Activated CD4-positive, alpha-beta T cell treated with anti-CD3 and anti-CD28 coated beads for 36 hours (primary cell): Measurements from ENCODE around the gene FAHD1. TPM values are rescaled to one million over a fixed set of nuclear protein-coding genes. Genes with fewer than 3 reads are reported as not detected.
"Not testable (repeated sequence)": the region's sequence is repeated elsewhere in the genome, so short reads cannot be mapped to it uniquely, and the experiment has no call there.

Source experiments
- ATAC-seq: fragments of 200-7000 bp; cut with Tn5 transposase; one replicate; pipeline ENCODE4 v1.10.0; 2021; ENCODE audit warnings: mild to moderate bottlenecking, moderate library complexity
- CTCF ChIA-PET: fragments of 350-600 bp; sonication (Branson Sonifier 250); formaldehyde crosslinking; loops from one replicate; lab custom pipeline; 2021; ENCODE audit warnings: antibody characterized with exemption; lab: Charles Lee
- POLR2A ChIA-PET: fragments of 350-600 bp; sonication (Branson Sonifier 250); formaldehyde crosslinking; loops from one replicate; lab custom pipeline; 2021; ENCODE audit warnings: antibody characterized with exemption, inconsistent platforms; lab: Charles Lee
- DNase-seq: peaks from one replicate; pipeline ENCODE4 v3.0.0-alpha.2; 2020
- H3K27ac Mint-ChIP-seq: one replicate; pipeline ENCODE4 v1.8.0; 2021; ENCODE audit warnings: mixed read lengths
- H3K27me3 Mint-ChIP-seq: one replicate; pipeline ENCODE4 v1.8.0; 2021; ENCODE audit warnings: mixed read lengths
- H3K36me3 Mint-ChIP-seq: one replicate; pipeline ENCODE4 v1.8.0; 2021; ENCODE audit warnings: low read depth, mixed read lengths
- H3K4me1 Mint-ChIP-seq: one replicate; pipeline ENCODE4 v1.8.0; 2021; ENCODE audit warnings: mixed read lengths
- H3K4me3 Mint-ChIP-seq: one replicate; pipeline ENCODE4 v1.8.0; 2021; ENCODE audit warnings: mild to moderate bottlenecking, moderate library complexity, mixed read lengths
- H3K9me3 Mint-ChIP-seq: one replicate; pipeline ENCODE4 v1.8.0; 2021; ENCODE audit warnings: low read depth, mixed read lengths
- intact Hi-C, 2 experiments: fragments of 100-400 bp; cut with DNase I in 1 of 2; cut with micrococcal nuclease in 1 of 2; formaldehyde crosslinking; loops; one replicate each; pipeline versions ENCODE4 v1.14.2 to v1.15.1; 2022 to 2024; cut with DNase I, micrococcal nuclease
- total RNA-seq, 2 experiments: library from RNA; stranded (reverse); gene quantifications; one replicate each; pipeline ENCODE4 v1.2.3, GENCODE V29; 2021

Gene FAHD1
- total RNA-seq, 2 experiments from 2014 or later: 11.6 to 11.9 TPM

- H3K27ac Mint-ChIP-seq: no peak overlapping the region
- CTCF ChIA-PET: no interaction called here
- DNase-seq (no peak), ATAC-seq (no peak)
- POLR2A ChIA-PET: interaction anchor here (0.6 kb wide), 1 partner anchor 296 kb away, joined by 3 read pairs; the partner anchor contains the start of gene TRAF7
- intact Hi-C loops: loop anchor here (5.0 to 10.0 kb wide), 2 partner anchors 283 to 285 kb away; partner anchors contain the start of gene RAB26 (in 1 of the 2)
- peaks cover 25% of the 10 kb centered on the region for H3K27me3 Mint-ChIP-seq
- no peak overlapping the region for H3K4me3 Mint-ChIP-seq
- no peaks in the 10 kb centered on the region for H3K9me3 Mint-ChIP-seq
- H3K4me1 Mint-ChIP-seq: peaks cover 21% of the 10 kb centered on the region
- H3K36me3 Mint-ChIP-seq: no peaks in the 10 kb centered on the region
These were observed 32.6 kb downstream of the FAHD1 start for GRCh38 chr16:1859650-1860049.

GRCh38 chr16:1861730-1862129, 34.7 kb downstream of the FAHD1 start:
- intact Hi-C loops: loop anchor here (5.0 to 10.0 kb wide), 2 partner anchors 281 to 283 kb away; partner anchors contain the start of gene RAB26 (in 1 of the 2)
- POLR2A ChIA-PET: no interaction called here
- CTCF ChIA-PET: interaction anchor here (0.5 to 2.2 kb wide), 4 partner anchors 12 to 46 kb away, joined by 3 to 6 read pairs (median 4); no protein-coding TSS in a partner anchor

GRCh38 chr16:1862394-1862793, 35.4 kb downstream of the FAHD1 start:
- ChIA-PET CTCF (interaction anchor here (0.6 to 2.2 kb wide), 6 partner anchors 13 to 150 kb away, joined by 3 to 6 read pairs (median 4); no protein-coding TSS in a partner anchor), POLR2A (no interaction called here)
- Mint-ChIP-seq H3K4me3 (no peak overlapping the region), H3K27ac (no peak overlapping the region), H3K9me3 (no peaks in the 10 kb centered on the region), H3K4me1 (no peaks in the 10 kb centered on the region), H3K36me3 (no peaks in the 10 kb centered on the region), H3K27me3 (peaks cover 24% of the 10 kb centered on the region)
- intact Hi-C loops: loop anchor here (5.0 to 10.0 kb wide), 2 partner anchors 280 to 282 kb away; partner anchors contain the start of gene RAB26 (in 1 of the 2)
- ATAC-seq (no peak), DNase-seq (no peak)

More at GRCh38 chr16:1861730-1862129, 34.7 kb downstream of the FAHD1 start:
- no peak overlapping the region for H3K4me3 Mint-ChIP-seq
- H3K36me3 Mint-ChIP-seq: no peaks in the 10 kb centered on the region
- no peak overlapping the region for H3K27ac Mint-ChIP-seq
- H3K27me3 Mint-ChIP-seq: peaks cover 27% of the 10 kb centered on the region
- ATAC-seq (no peak), DNase-seq (no peak)
- no peaks in the 10 kb centered on the region for H3K9me3 Mint-ChIP-seq
- H3K4me1 Mint-ChIP-seq: peaks cover 6% of the 10 kb centered on the region

- Mint-ChIP-seq H3K4me1 (no peaks in the 10 kb centered on the region), H3K4me3 (no peak overlapping the region), H3K36me3 (no peaks in the 10 kb centered on the region), H3K27me3 (peaks cover 15% of the 10 kb centered on the region), H3K9me3 (no peaks in the 10 kb centered on the region), H3K27ac (no peak overlapping the region)
- intact Hi-C loops: loop anchor here (1.0 to 10.0 kb wide), 3 partner anchors 65 to 281 kb away; partner anchors contain the start of gene RAB26 (in 1 of the 2)
- ATAC-seq: no peak
- DNase-seq: no peak
- ChIA-PET CTCF (interaction anchor here (1.1 to 2.2 kb wide), 3 partner anchors 13 to 67 kb away, joined by 3 to 6 read pairs (median 4); no protein-coding TSS in a partner anchor), POLR2A (no interaction called here)
These were observed 36.9 kb downstream of the FAHD1 start for GRCh38 chr16:1863681-1864460.

GRCh38 chr16:1865902-1866690, 39.1 kb downstream of the FAHD1 start:
- DNase-seq (no peak), ATAC-seq (no peak)
- H3K27ac Mint-ChIP-seq: no peak overlapping the region
- ChIA-PET CTCF (interaction anchor here (0.7 to 1.1 kb wide), 5 partner anchors 11 to 423 kb away, joined by 3 to 4 read pairs (median 3); no protein-coding TSS in a partner anchor), POLR2A (no interaction called here)
- no peaks in the 10 kb centered on the region for H3K36me3 Mint-ChIP-seq
- no peaks in the 10 kb centered on the region for H3K4me1 Mint-ChIP-seq
- H3K9me3 Mint-ChIP-seq: no peaks in the 10 kb centered on the region
- H3K27me3 Mint-ChIP-seq: peaks cover 5% of the 10 kb centered on the region
- intact Hi-C loops: loop anchor here in 1 of 2 experiments (10.0 kb wide), 1 partner anchor 279 kb away; the partner anchor contains the start of gene RAB26
- H3K4me3 Mint-ChIP-seq: no peak overlapping the region

- H3K4me1 Mint-ChIP-seq: peaks cover 3% of the 10 kb centered on the region
- peaks cover 15% of the 10 kb centered on the region for H3K27me3 Mint-ChIP-seq
- no peaks in the 10 kb centered on the region for H3K36me3 Mint-ChIP-seq
- no peaks in the 10 kb centered on the region for H3K9me3 Mint-ChIP-seq
- ChIA-PET CTCF (interaction anchor here (0.6 kb wide), 1 partner anchor 65 kb away, joined by 3 read pairs; no protein-coding TSS in a partner anchor), POLR2A (no interaction called here)
- no peak overlapping the region for H3K27ac Mint-ChIP-seq
- ATAC-seq (no peak), DNase-seq (no peak)
- intact Hi-C loops: no loop called here
- no peak overlapping the region for H3K4me3 Mint-ChIP-seq
These were observed 43.5 kb downstream of the FAHD1 start for GRCh38 chr16:1870365-1871082.

GRCh38 chr16:1871974-1872635, 45.1 kb downstream of the FAHD1 start, which contains the start of gene MEIOB:
TSS of gene MEIOB (minus strand) at chr16:1872164. CDS start at chr16:1868175, 3,989 bp downstream.
- peak within 1 kb of the TSS; percentile 50 for H3K4me3 Mint-ChIP-seq
- DNase-seq: peak; percentile 74
- H3K27me3 Mint-ChIP-seq: peaks cover 17% of the 10 kb centered on the region
- H3K36me3 Mint-ChIP-seq: no peaks in the 10 kb centered on the region
- peak; percentile 91 for ATAC-seq
- ChIA-PET POLR2A (no interaction called here), CTCF (no interaction called here)
- intact Hi-C loops: loop anchor here in 1 of 2 experiments (1.0 to 2.0 kb wide), 2 partner anchors 46 to 57 kb away; partner anchors contain the start of gene HAGH
- no peaks in the 10 kb centered on the region for H3K9me3 Mint-ChIP-seq
- peaks cover 3% of the 10 kb centered on the region for H3K4me1 Mint-ChIP-seq
- H3K27ac Mint-ChIP-seq: no peak within 1 kb of the TSS

GRCh38 chr16:1874854-1875253, 47.8 kb downstream of the FAHD1 start:
- H3K27me3 Mint-ChIP-seq: peaks cover 22% of the 10 kb centered on the region
- H3K4me3 Mint-ChIP-seq: no peak overlapping the region
- H3K9me3 Mint-ChIP-seq: no peaks in the 10 kb centered on the region
- POLR2A ChIA-PET: no interaction called here
- CTCF ChIA-PET: interaction anchor here (0.6 to 1.0 kb wide), 3 partner anchors 115 to 131 kb away, joined by 3 read pairs; no protein-coding TSS in a partner anchor
- H3K4me1 Mint-ChIP-seq: peaks cover 3% of the 10 kb centered on the region
- ATAC-seq (no peak), DNase-seq (no peak)
- intact Hi-C loops: no loop called here
- no peaks in the 10 kb centered on the region for H3K36me3 Mint-ChIP-seq
- H3K27ac Mint-ChIP-seq: no peak overlapping the region

- H3K36me3 Mint-ChIP-seq, DNase-seq, H3K27ac Mint-ChIP-seq, H3K4me3 Mint-ChIP-seq, intact Hi-C loops, H3K4me1 Mint-ChIP-seq, H3K9me3 Mint-ChIP-seq, ATAC-seq: not testable (repeated sequence)
- ChIA-PET CTCF (interaction anchor here (1.0 to 2.6 kb wide), 2 partner anchors 14 to 19 kb away, joined by 4 to 6 read pairs; no protein-coding TSS in a partner anchor), POLR2A (interaction anchor here (0.7 kb wide), 2 partner anchors 109 to 452 kb away, joined by 3 read pairs; no protein-coding TSS in a partner anchor)
- peaks cover 22% of the 10 kb centered on the region for H3K27me3 Mint-ChIP-seq
These were observed 49.1 kb downstream of the FAHD1 start for GRCh38 chr16:1876066-1876465.

GRCh38 chr16:1876468-1876867, 49.5 kb downstream of the FAHD1 start:
- intact Hi-C loops: no loop called here
- peak; percentile 39 for DNase-seq
- Mint-ChIP-seq H3K27ac (no peak overlapping the region), H3K36me3 (no peaks in the 10 kb centered on the region), H3K27me3 (peaks cover 22% of the 10 kb centered on the region), H3K4me3 (no peak overlapping the region), H3K4me1 (peaks cover 3% of the 10 kb centered on the region), H3K9me3 (no peaks in the 10 kb centered on the region)
- CTCF ChIA-PET: interaction anchor here (0.9 to 2.6 kb wide), 3 partner anchors 9 to 19 kb away, joined by 4 to 6 read pairs (median 4); no protein-coding TSS in a partner anchor
- peak; percentile 78 for ATAC-seq
- POLR2A ChIA-PET: interaction anchor here (0.7 kb wide), 1 partner anchor 451 kb away, joined by 3 read pairs; no protein-coding TSS in a partner anchor
